HG02642 (cell line): ENCODE measurements around the gene NAT16.
"Not testable (repeated sequence)": the region's sequence is repeated elsewhere in the genome, so short reads cannot be mapped to it uniquely, and the experiment has no call there.

Source experiments
- ATAC-seq: cut with Tn5 transposase; IDR thresholded peaks from one replicate; pipeline ENCODE4 v1.9.1; 2021; ENCODE audit warnings: mild to moderate bottlenecking; ENCODE audit not compliant: unreplicated experiment, poor library complexity

Gene NAT16

GRCh38 chr7:101203740-101204738 lies 23.9 kb upstream of the NAT16 start:
- ATAC-seq: not testable (repeated sequence)

- ATAC-seq: no peak
These were observed 22.5 kb upstream of the NAT16 start for GRCh38 chr7:101202603-101202918.

- no peak for ATAC-seq
These were observed 21.9 kb upstream of the NAT16 start for GRCh38 chr7:101201695-101202602.

DNA sequence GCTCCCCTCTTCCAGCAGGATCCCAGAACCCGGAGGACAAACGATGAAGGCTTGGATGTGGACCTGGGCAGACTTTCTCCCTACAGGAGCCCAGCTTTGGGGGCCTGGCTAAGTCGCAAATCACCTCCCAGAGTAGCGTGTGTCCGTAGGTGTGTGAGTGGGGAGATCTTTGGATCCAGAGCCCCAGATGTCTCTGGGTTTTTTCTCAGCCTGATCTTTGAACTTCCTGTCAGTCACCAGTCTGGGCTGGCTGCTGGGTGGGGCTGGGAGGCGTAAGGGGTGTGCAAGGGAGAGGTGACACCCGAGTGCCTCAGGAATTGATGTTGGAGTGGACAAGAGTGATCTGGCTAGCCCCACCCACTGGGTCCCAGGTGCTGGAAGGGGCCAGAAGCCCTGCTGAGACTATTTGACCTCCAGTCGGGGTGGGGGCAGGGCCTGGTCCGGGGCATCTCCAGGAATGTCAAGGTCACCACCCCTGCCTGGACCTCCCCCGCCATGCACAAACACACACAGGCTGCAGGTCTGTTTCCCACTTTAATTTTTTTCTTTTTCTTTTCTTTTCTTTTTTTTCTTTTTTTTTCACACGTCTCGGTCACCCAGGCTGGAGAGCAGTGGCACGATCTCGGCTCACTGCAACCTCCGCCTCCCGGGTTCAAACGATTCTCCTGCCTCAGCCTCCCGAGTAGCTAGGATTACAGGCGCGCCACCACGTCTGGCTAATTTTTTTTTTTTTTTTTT lies 20.9 kb upstream of the NAT16 start, which contains the start of gene MOGAT3:
Gene MOGAT3 (minus strand): TSS at position 175 of the 738 bp plus-strand sequence. CDS start 182 bp downstream, outside the sequence.
- no peak for ATAC-seq

DNA sequence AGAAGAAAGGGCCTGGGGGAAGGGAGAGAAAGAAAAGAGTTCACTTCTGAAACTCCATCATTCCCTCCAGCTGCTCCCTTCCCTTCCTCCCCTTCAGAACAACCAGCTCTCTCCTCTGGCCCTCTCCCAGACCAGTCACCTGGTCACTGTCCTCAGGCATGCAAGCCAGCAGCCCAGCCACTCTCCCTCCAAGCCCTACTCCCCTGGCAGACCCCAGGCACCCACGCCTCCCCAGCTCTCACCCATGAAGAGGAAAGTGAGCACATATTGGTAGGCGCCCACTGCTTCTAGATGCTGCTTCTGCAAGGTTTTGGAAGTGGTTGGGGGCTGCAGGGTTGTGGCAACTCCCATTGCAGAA lies 20.4 kb upstream of the NAT16 start:
- ATAC-seq: no peak

- ATAC-seq: not testable (repeated sequence)
These were observed 19.4 kb upstream of the NAT16 start for GRCh38 chr7:101199522-101199921.

DNA sequence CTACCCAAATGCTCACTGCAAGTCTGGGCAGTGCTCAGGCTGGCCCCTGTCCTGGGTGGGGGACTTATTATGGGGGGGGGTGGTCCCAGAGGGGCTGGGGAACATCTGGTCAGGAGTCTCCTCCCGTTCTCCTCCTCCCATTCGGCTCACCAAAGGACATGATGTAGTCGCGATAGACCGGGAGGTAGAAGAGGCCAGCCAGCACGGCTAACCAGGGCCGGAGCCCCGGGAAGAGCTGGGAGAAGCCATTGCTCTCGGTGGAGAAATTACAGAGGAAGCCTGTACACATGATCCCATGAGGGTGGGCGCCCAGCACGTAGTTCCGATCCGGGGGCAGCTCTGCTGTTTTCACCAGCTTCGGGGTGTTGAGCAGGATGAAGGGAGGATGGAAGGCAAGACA lies 18.4 kb upstream of the NAT16 start:
- ATAC-seq: no peak

GRCh38 chr7:101197991-101198390 lies 17.9 kb upstream of the NAT16 start:
- ATAC-seq: no peak

DNA sequence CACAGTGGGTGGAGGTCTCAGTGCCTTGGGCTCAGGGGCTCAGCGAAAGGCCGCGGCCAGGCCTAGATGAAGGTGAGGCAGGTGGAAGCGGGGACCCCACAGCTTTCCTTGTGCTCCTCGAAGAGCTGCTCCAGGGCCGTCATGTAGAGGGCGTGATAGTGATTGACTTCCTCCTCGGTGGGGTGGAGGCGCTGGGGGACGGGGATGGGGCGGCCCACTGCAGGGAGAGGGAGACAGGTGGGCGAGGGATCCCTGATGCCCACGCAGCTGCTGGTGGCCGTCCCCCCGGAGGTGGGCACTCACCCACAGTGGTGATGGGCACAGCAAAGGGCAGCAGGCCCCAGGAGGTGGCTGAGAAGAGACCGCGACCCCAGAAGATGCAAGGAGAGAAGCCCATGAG lies 15.8 kb upstream of the NAT16 start:
- ATAC-seq: no peak

DNA sequence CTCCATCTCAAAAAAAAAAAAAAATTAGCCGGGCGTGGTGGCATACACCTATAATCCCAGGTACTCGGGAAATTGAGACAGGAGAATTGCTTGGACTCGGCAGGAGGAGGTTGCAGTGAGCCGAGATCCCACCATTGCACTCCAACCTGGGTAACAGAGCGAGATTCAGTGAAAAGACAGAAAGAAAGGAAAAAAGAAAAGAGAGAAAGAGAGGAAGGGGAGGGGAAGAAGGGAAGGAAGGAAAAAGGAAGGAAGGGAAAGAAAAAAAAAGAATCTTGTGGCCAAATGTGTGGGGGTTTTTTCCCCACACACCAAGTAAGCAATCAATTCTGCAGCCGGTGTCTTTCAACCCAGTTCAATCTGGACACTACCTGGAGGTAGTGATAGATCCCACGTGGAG lies 9.0 kb upstream of the NAT16 start:
- ATAC-seq: no peak

GRCh38 chr7:101186844-101187428 lies 6.8 kb upstream of the NAT16 start:
- no peak for ATAC-seq

DNA sequence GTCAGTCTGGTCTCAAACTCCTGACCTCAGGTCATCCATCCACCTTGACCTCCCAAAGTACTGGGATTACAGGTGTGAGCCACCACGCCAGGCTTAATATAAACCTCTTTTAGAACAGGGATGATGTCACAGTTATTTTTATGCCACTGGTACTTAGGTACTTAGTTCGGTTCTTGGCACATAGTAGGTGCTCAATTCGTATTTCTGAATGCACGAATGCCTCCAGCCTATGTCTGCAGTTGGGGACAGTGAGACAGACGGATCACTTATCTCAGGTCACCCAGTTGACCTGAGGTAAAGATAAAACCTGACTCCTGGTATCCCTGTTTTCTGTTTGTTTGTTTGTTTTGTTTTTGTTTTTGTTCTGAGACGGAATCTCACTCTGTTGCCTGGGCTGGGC lies 6.1 kb upstream of the NAT16 start:
- no peak for ATAC-seq

DNA sequence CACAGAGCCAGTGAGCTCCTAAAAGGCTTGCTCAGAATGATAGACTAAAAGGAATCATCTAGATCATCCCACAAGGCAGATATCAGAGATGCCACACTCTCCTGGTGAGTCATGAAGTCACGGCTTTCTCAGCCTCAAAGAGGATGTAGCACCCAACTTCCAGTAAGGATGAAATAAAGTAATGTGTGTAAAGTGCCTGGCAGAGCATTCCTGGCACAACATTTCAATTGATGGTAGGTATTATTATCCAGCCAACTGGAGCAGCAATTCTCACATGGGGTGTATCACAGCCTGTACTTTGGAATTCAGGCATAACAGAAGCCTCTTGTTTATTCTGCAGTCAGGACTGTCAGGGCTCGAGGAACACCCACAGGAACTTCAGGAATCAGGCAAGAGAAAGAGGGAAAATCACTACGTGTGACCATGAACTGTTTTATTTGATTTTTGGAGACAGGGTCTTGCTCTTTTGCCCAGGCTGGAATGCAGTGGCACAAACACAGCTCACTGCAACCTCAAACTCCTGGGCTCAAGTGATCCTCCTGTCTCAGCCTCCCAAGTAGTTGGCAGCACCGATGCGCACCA lies 5.3 kb upstream of the NAT16 start:
- ATAC-seq: no peak

GRCh38 chr7:101179713-101180112 lies 380 bp downstream of the NAT16 start:
- no peak for ATAC-seq

- ATAC-seq: no peak
These were observed 976 bp downstream of the NAT16 start for GRCh38 chr7:101179117-101179516.

DNA sequence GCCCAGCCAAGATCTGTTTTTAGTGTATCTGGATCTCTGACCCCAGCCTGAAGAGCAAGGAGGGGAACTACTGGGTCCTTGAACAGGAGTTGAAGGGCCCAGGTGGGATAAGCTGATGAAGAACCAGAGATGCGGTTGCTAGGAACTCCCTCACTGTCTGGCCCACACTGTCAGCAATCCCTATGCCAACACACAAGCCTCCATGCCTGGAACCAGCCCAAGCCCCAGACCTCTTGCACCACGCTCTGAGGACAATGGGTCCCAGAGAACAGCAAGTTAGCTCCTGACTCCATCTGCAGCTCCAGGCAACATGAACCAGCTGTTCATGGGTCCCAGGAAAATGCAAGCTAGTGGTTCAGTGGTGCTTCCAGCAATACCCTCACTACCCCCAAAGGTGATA lies 2.4 kb downstream of the NAT16 start:
- ATAC-seq: no peak

GRCh38 chr7:101175664-101176063 lies 4.4 kb downstream of the NAT16 start:
- no peak for ATAC-seq

DNA sequence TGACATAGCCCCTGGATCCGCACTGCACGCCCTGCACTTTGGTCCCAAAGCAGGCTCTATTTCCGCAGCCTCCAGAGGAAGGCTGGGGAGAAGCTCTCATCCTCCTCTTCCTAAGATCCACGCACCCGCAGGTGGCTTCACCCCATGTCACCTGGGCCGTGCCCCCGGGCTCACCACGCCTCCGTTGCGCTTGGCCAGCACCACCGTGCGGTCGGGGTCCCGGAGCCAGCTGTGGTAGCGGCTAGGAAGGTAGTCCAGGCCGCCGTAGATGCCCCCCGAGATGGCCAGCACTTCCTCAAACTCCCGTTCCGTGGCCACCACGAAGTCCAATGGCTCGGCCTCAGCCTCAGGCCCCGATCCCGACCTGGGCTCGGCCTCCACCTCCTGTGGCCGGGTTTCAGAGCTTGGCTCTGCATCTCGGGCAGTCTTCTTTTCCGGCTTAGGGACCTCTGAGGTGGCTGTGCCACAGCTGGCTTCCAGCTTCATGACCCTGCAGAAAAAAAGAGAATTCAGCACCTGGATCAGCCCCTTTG lies 5.7 kb downstream of the NAT16 start:
- no peak for ATAC-seq

DNA sequence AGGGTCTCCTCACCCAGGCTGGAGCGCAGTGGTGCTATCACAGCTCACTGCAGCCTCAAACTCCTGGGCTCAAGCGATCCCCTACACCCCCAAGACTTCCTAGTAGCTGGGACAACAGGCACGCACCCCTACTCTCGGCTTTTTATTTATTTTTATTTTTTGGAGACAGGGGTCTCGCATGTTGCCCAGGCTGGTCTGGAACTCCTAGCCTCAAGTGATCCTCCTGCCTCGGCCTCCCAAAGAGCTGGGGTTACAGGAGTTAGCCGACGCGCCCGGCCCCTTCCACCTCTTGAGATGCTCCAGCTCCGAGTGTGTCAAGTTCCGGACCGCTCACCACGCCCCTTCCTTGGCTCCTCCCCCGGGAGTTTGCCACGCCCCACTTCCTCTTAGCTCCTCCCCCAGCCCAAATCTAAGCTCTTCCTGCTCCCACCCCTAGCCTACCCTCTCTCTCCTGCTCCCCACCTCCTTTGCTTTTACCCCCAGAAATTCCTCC lies 6.3 kb downstream of the NAT16 start:
- ATAC-seq: peak; percentile 43
